ENCODE data around the gene CRYBA2.

CRYBA2 gene

GRCh38 chr2:219023045-219023605 is 29.9 kb upstream of the CRYBA2 start:
- no peak overlapping the region for H3K4me3 ChIP-seq (ENCODE audit: low read length)
- no peak for DNase-seq (ENCODE audit: low read depth)
- TF ChIP-seq CTCF (conservative IDR thresholded peaks at IDR 0.05; ENCODE audit: low read depth, low read length), result no peak

GRCh38 chr2:219022616-219023015 is 29.4 kb upstream of the CRYBA2 start:
- DNase-seq (ENCODE audit: low read depth), result no peak
- no peak overlapping the region for H3K4me3 ChIP-seq (ENCODE audit: low read length)
- TF ChIP-seq CTCF (conservative IDR thresholded peaks at IDR 0.05; ENCODE audit: low read depth, low read length), result no peak

- H3K4me3 ChIP-seq (ENCODE audit: low read length), result no peak overlapping the region
- DNase-seq (ENCODE audit: low read depth), result no peak
- no peak for TF ChIP-seq CTCF (conservative IDR thresholded peaks at IDR 0.05; ENCODE audit: low read depth, low read length)
Measured at GRCh38 chr2:219022041-219022440, 28.8 kb upstream of the CRYBA2 start.

- no peak for TF ChIP-seq CTCF (conservative IDR thresholded peaks at IDR 0.05; ENCODE audit: low read depth, low read length)
- no peak overlapping the region for H3K4me3 ChIP-seq (ENCODE audit: low read length)
- no peak for DNase-seq (ENCODE audit: low read depth)
Measured at GRCh38 chr2:219021591-219021990, 28.4 kb upstream of the CRYBA2 start.

- H3K4me3 ChIP-seq (ENCODE audit: low read length), result no peak overlapping the region
- DNase-seq (ENCODE audit: low read depth), result no peak
- no peak for TF ChIP-seq CTCF (conservative IDR thresholded peaks at IDR 0.05; ENCODE audit: low read depth, low read length)
Measured at GRCh38 chr2:219020604-219021365, 27.6 kb upstream of the CRYBA2 start.

- no peak overlapping the region for H3K4me3 ChIP-seq (ENCODE audit: low read length)
- no peak for TF ChIP-seq CTCF (conservative IDR thresholded peaks at IDR 0.05; ENCODE audit: low read depth, low read length)
- no peak for DNase-seq (ENCODE audit: low read depth)
Measured at GRCh38 chr2:219019436-219019835, 26.2 kb upstream of the CRYBA2 start.

- no peak for DNase-seq (ENCODE audit: low read depth)
- no peak for TF ChIP-seq CTCF (conservative IDR thresholded peaks at IDR 0.05; ENCODE audit: low read depth, low read length)
- no peak overlapping the region for H3K4me3 ChIP-seq (ENCODE audit: low read length)
Measured at GRCh38 chr2:219018726-219019125, 25.5 kb upstream of the CRYBA2 start.
